IPS-18c (cell line): ENCODE measurements around the gene CMIP.

Experiments used
- H3K4me3 ChIP-seq: 2 replicates; pipeline ENCODE4 v1.7.0; 2013; ENCODE audit warnings: low read depth, mild to moderate bottlenecking, low read length, moderate library complexity; ENCODE audit not compliant: insufficient read depth
- H3K9me3 ChIP-seq: one replicate; pipeline ENCODE4 v1.6.1; 2013; ENCODE audit warnings: mild to moderate bottlenecking, low read length, moderate library complexity; ENCODE audit not compliant: control insufficient read depth, insufficient read depth

CMIP gene

DNA sequence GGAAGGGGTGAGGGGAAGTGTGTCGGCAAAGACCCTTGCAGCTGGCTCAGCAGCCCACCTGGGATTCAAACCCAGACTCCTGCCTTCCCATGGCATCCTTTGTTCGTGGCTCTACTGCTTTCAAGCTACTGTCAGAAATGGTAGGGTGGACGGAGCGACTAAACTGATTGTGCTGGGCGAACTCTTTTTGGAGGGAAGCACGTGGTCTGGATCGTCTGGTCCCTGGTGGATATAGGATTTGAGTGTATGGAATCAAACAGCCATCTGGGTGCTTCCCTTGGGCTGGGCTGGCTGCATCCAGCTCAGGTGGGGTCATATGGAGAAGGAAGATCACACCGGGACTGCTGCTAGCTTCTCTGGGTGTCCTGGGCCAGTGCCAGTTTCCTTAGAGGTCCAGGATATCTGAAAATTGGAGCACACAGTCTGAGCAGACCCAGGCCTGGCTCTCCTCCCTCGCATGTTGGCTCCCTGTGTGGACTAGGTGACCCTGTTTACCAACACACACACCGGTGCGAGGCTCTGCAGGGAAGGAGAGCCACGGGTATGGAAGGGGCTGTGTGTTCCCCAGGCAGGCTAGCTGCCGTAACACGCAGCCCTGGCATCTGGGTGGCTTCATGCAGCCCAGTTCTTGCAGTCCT is 8.6 kb downstream of the CMIP start:
- no peak overlapping the region for H3K4me3 ChIP-seq
- H3K9me3 ChIP-seq, result no peaks in the 10 kb centered on the region

DNA sequence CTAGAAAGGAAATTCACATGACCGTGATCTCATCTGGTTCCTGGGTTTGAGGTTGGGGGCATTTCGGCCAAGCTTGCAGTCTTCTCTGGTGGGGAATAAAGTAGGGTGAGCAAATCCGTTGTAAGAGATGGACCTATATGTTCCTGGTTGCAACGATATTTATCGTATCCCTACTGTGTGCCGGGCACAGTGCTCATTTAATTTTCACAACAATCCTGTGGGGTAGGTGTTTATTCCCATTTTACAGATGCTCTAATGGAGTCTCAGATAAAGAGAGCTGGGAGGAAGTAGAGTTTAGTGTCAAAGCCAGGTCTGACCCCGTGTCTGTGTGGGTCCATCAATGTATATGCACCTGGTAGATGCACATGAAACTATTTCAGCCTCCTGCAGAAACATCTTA is 9.4 kb downstream of the CMIP start:
- H3K9me3 ChIP-seq, result no peaks in the 10 kb centered on the region

GRCh38 chr16:81455006-81455405 is 10.4 kb downstream of the CMIP start:
- no peaks in the 10 kb centered on the region for H3K9me3 ChIP-seq
- H3K4me3 ChIP-seq, result no peak overlapping the region

More for the DNA sequence above, 9.4 kb downstream of the CMIP start:
- no peak overlapping the region for H3K4me3 ChIP-seq

DNA sequence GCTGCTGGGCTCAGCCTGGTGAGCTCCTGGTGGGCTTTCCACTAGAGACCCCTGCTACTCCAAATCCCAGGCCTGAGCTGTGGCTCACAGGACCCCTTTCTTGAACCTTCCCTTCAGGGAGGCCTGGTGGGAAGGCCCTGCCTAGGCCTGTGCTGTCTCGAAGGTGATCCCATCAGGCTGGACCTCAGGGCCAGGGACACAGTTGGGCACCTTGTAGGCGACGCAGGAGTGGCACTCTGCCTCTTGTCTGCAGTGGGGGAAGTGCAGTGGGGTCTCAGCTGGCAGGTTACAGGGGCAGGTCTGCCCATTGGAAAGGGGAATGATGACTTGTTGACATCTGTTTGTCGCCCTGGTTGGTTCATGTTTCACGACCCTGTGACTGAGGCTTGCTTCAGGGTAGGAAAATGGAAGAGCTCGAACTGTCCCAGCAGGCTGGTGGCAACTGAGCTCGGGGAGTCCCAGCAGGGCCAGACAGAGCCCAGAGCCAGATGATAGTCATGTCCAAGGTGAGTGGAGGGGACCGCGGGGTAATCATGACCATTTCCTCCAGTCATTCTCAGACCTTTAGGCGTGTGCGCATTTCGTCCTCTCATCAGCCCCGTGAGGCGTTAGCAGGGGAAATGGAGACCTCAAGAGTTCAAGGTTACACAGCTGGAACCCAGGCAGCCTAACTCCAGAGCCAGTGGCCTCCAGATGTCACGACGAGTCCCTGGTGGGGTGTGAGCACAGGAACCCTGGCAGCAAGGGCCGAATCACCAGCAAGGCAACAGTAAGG is 11.3 kb downstream of the CMIP start:
- H3K9me3 ChIP-seq, result no peaks in the 10 kb centered on the region
- no peak overlapping the region for H3K4me3 ChIP-seq

DNA sequence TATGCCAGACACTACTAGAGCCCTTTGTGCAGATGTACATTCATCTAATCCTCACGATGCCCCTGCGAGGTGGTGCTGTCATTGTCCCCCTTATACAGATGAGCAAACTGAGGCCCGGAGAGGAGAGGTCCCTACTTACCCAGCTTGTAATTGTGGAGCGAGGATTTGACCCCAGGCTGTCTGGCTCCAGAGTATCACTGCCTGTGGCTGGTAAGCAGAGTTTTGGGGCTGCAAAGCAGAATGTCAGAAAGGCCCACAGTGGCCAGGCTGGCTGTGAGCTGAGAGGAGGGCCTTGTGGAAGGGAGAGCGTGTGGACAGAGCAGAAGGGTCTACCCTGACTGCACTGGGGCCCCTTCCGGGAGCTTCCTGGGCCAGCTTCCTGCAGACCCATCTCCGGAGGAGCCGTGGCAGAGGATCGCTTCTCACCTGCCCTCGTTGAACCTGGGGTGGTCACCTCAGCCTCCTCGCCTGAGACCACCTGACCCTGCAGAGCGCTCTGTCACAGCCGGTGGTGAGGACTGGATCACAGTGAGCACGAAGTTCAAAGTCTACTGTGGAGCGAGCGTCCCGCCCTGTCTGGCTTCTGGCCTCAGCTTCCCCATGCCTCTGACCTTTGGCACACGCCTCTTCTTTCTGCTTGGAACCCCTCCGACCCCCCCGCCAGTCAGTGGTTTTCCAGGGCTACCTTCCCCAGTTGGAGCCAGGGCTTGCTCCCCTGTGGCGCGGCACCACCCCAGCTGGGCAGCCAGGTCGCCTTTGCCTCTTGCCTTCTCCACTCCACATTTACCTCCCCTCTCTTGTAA is 12.1 kb downstream of the CMIP start:
- no peaks in the 10 kb centered on the region for H3K9me3 ChIP-seq

GRCh38 chr16:81457326-81458133 is 12.9 kb downstream of the CMIP start:
- Histone ChIP-seq H3K4me3 (no peak overlapping the region), H3K9me3 (no peaks in the 10 kb centered on the region)

More for the DNA sequence above, 12.1 kb downstream of the CMIP start:
- H3K4me3 ChIP-seq, result no peak overlapping the region

GRCh38 chr16:81458149-81458669 is 13.6 kb downstream of the CMIP start:
- no peaks in the 10 kb centered on the region for H3K9me3 ChIP-seq
- H3K4me3 ChIP-seq, result no peak overlapping the region

GRCh38 chr16:81458827-81459598 is 14.4 kb downstream of the CMIP start:
- no peaks in the 10 kb centered on the region for H3K9me3 ChIP-seq
- no peak overlapping the region for H3K4me3 ChIP-seq

GRCh38 chr16:81460075-81460474 is 15.5 kb downstream of the CMIP start:
- Histone ChIP-seq H3K9me3 (no peaks in the 10 kb centered on the region), H3K4me3 (no peak overlapping the region)

- H3K9me3 ChIP-seq, result no peaks in the 10 kb centered on the region
- H3K4me3 ChIP-seq, result no peak overlapping the region
Observed at GRCh38 chr16:81461243-81461642, 16.6 kb downstream of the CMIP start.

GRCh38 chr16:81461766-81462165 is 17.2 kb downstream of the CMIP start:
- H3K9me3 ChIP-seq, result no peaks in the 10 kb centered on the region
- H3K4me3 ChIP-seq, result no peak overlapping the region

- Histone ChIP-seq H3K4me3 (no peak overlapping the region), H3K9me3 (no peaks in the 10 kb centered on the region)
Observed at GRCh38 chr16:81462683-81463082, 18.1 kb downstream of the CMIP start.

DNA sequence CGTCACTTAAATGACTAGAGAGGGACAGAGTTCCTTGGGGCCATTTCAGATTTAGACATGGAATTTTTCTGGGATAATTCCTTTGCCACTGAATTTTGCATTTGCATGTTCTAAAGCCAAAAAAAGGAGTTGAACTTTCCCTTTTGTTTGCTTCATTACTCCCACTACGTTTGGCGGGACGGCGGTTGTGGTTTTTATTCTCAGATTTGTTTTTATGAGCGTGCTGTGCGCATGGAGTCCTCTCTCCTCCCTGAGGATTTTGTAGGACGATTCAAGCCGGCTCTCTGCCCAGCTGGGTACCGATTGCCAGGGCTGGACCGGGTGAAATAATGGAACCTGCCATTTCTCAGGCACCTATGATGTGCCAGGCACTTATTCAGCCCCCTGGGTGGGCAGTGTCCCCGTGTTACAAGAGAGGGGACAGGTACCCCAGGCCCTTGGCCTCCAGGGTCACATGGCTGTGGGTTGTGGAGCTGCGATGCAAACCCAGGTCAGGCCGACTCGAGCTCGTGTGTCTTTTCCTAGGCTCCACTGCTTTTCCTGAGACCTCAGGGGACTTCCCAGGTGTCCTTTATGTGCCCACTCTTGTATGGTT is 18.8 kb downstream of the CMIP start:
- Histone ChIP-seq H3K9me3 (no peaks in the 10 kb centered on the region), H3K4me3 (no peak overlapping the region)

DNA sequence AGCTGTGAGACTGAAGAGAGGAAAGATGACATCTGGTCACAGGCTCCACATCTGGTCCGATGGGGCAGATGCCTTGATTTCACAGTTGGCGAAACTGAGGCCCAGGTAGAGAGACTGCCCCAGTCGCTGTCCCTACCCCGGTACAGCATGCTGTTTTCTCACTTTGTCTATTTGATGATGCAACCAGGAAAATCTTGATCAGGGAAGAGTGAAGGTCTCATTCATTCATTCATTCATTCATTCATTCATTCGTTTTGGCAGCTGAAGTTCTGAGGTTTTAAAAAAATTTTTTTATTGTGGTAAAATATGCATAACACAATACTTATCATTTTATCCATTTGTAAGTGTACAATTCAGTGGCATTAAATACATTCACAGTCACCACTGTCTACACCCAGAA is 19.7 kb downstream of the CMIP start:
- no peak overlapping the region for H3K4me3 ChIP-seq

GRCh38 chr16:81465375-81465943 is 20.9 kb downstream of the CMIP start:
- Histone ChIP-seq H3K4me3 (no peak overlapping the region), H3K9me3 (no peaks in the 10 kb centered on the region)

More for the DNA sequence above, 19.7 kb downstream of the CMIP start:
- no peaks in the 10 kb centered on the region for H3K9me3 ChIP-seq
